ENCODE measurements around the gene ABI2.

DNA sequence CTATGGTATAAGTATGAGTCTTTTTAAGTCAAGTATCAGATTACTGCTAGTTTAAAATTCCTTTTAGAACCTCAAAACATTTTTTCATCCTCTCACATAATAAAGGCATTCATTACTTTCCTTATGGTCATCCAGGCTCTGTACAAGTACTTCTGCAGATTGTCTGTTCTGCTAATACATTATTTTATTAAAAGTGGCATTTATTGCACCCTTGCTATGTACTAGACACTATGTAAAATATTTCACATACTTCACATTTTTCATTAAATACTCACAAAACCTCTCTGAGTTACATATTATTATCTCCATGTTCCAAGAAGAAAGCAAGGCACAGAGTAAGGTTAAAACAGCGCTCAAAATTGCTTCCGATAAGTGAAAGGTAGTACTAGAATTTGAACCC is 122.8 kb downstream of the ABI2 start:
- TF ChIP-seq CTCF (IDR thresholded peaks at IDR 0.05), result no peak
- no peak for TF ChIP-seq POLR2A (IDR thresholded peaks at IDR 0.05)
